Skin of body (tissue), 3 donors: ENCODE data around the gene TMEM215. TPM values are rescaled to one million over a fixed set of nuclear protein-coding genes. Genes with fewer than 3 reads are reported as not detected.

Experiments used
- DNase-seq: peaks from one replicate; lab custom pipeline; 2025; lab: John Stamatoyannopoulos, UW
- small RNA-seq: library from RNA; depleted of rRNA; stranded (forward); fragments of <200 nt; gene quantifications from one replicate; pipeline ENCODE3, GENCODE V24; 2014; ENCODE audit warnings: low replicate concordance
- total RNA-seq: library from RNA; depleted of rRNA; stranded (reverse); fragments of >200 nt; gene quantifications from one replicate; pipeline ENCODE4 v1.2.3, GENCODE V29; 2014

TMEM215 gene
- total RNA-seq, 1 donor from 2014 or later = 0.39 TPM

DNA sequence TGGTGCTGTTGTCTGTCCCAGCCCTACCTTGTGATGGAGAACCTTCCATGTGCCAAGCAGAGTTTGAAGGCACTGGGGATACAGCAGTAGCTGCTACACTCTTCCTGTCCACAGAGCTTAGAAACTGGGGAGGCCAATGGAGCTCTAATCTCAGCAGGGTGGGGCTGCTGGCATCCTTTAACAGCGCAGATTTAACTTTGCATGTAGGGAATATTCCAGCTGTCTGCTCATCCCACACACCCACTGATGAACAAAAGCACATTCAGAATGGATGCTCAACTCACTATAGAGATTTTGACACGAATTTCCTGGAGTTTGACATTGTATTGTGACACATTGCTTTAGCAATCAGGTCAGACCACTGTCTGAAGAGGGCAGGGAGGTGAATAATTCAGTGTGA, 49.0 kb downstream of the TMEM215 start:
- no peak for DNase-seq

Small RNAs within 50 kb of the gene (small RNA-seq; reads per million reads assigned to genes)
- gene RF00019 = not detected

Other genes with a start within 250 kb of the TMEM215 start
- gene SMIM27, start 231.2 kb upstream of the TMEM215 start, total RNA-seq = 2.3 TPM
- gene TOPORS, start 231.0 kb upstream of the TMEM215 start, total RNA-seq = 29.6 TPM
- gene NDUFB6, start 210.4 kb upstream of the TMEM215 start, total RNA-seq = 29.7 TPM
- gene TAF1L, start 147.9 kb upstream of the TMEM215 start, total RNA-seq = under 0.01 TPM
- 34.0 TPM for gene APTX, start 218.1 kb downstream of the TMEM215 start, total RNA-seq
- 66.0 TPM for gene DNAJA1, start 241.7 kb downstream of the TMEM215 start, total RNA-seq